Kidney epithelial cell (primary cell): ENCODE results near the gene FBXW11. TPM values are rescaled to one million over a fixed set of nuclear protein-coding genes. Genes with fewer than 3 reads are reported as not detected.

Experiments
- DNase-seq: peaks from one replicate; pipeline ENCODE4 v3.0.0-alpha.2; 2010; ENCODE audit warnings: low read depth
- H3K27me3 ChIP-seq: 2 replicates; pipeline ENCODE4 v1.6.0; 2011; ENCODE audit warnings: low read length; ENCODE audit not compliant: control insufficient read depth, insufficient read depth
- H3K36me3 ChIP-seq: 2 replicates; pipeline ENCODE4 v1.5.1; 2011; ENCODE audit warnings: low read length; ENCODE audit not compliant: control insufficient read depth, insufficient read depth
- H3K4me3 ChIP-seq: 2 replicates; pipeline ENCODE4 v1.5.1; 2011; ENCODE audit warnings: low read depth, mild to moderate bottlenecking, control low read depth, low read length
- total RNA-seq: library from RNA; depleted of rRNA; stranded (reverse); fragments of >200 nt; gene quantifications from 2 replicates; pipeline ENCODE4 v1.2.3, GENCODE V29; 2015
- TF ChIP-seq, protein P1 (sequence below): IDR thresholded peaks from 2 replicates; pipeline ENCODE4 v1.5.1; 2011; ENCODE audit warnings: mild to moderate bottlenecking, moderate library complexity, low read length, control low read depth, inconsistent platforms; ENCODE audit not compliant: insufficient read depth, poor library complexity, severe bottlenecking

FBXW11 gene
- total RNA-seq, 1 donor from 2014 or later = 75.1 TPM

DNA sequence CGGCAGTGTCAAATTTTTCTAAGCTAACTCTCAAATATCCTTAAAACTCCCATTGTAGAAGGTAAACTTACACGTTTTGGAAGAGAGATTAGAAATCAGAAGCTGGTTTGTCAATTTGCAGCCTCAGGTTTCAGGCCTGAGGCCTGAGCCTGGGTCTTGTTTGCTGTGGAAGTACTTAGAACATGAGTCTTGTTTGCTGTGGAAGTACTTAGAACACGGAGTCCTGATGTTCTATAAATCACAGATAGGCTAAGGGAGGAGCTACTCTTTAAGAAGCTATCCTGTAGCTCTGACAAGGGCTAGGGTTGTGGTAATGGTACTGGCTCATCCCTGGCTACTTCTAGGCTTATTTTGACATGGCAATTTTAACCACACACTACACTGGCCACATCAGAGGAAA lies 97.8 kb downstream of the FBXW11 start:
- no peak for DNase-seq
- Histone ChIP-seq H3K4me3 (no peak overlapping the region), H3K36me3 (no peaks in the 10 kb centered on the region), H3K27me3 (no peaks in the 10 kb centered on the region)
- TF ChIP-seq, protein P1, sequence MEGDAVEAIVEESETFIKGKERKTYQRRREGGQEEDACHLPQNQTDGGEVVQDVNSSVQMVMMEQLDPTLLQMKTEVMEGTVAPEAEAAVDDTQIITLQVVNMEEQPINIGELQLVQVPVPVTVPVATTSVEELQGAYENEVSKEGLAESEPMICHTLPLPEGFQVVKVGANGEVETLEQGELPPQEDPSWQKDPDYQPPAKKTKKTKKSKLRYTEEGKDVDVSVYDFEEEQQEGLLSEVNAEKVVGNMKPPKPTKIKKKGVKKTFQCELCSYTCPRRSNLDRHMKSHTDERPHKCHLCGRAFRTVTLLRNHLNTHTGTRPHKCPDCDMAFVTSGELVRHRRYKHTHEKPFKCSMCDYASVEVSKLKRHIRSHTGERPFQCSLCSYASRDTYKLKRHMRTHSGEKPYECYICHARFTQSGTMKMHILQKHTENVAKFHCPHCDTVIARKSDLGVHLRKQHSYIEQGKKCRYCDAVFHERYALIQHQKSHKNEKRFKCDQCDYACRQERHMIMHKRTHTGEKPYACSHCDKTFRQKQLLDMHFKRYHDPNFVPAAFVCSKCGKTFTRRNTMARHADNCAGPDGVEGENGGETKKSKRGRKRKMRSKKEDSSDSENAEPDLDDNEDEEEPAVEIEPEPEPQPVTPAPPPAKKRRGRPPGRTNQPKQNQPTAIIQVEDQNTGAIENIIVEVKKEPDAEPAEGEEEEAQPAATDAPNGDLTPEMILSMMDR = no peak

- Histone ChIP-seq H3K27me3 (no peaks in the 10 kb centered on the region), H3K36me3 (no peaks in the 10 kb centered on the region), H3K4me3 (no peak overlapping the region)
- TF ChIP-seq, protein P1 = peak; percentile 63
- DNase-seq = peak; percentile 14
Measured at GRCh38 chr5:171907725-171908343, 98.6 kb downstream of the FBXW11 start.

GRCh38 chr5:171906703-171907590 lies 99.5 kb downstream of the FBXW11 start:
- DNase-seq = no peak
- Histone ChIP-seq H3K27me3 (no peaks in the 10 kb centered on the region), H3K36me3 (no peaks in the 10 kb centered on the region), H3K4me3 (no peak overlapping the region)
- TF ChIP-seq, protein P1 = no peak

DNA sequence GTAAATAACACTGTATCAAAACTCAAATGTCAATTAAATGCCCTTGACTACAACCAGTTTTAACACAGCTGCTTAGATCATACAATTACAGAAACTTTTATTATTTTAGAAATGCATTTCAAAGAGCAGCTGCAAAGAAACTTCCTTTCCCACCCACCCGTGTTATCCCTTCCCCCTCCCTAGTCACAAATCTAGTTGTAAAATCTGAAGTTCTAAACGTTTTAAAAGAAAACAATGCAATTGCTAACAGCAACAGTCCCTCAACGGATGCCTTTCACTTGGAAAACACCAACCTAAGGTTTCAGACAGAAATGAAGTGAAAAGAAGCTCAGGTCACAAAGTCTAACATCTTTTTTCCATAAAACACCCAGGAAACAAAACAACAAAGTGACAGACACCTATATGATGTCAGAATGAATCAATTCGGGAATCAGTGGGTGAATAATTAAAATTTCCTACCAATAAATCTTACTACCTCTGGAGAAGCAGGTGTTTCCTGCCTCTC lies 100.3 kb downstream of the FBXW11 start:
- TF ChIP-seq, protein P1 = no peak
- H3K4me3 ChIP-seq = no peak overlapping the region
- no peaks in the 10 kb centered on the region for H3K27me3 ChIP-seq
- DNase-seq = no peak
- no peaks in the 10 kb centered on the region for H3K36me3 ChIP-seq

GRCh38 chr5:171904886-171905285 lies 101.6 kb downstream of the FBXW11 start:
- no peak for DNase-seq
- Histone ChIP-seq H3K27me3 (no peaks in the 10 kb centered on the region), H3K36me3 (no peaks in the 10 kb centered on the region), H3K4me3 (no peak overlapping the region)
- TF ChIP-seq, protein P1 = no peak
